WERI-Rb-1 (cell line): ENCODE data around the gene CHD5.
A peak's percentile ranks its signal among the peaks of the same experiment; 100 is the strongest.

Experiments
- DNase-seq: peaks from one replicate; pipeline ENCODE4 v3.0.0-alpha.2; 2020
- H3K27ac ChIP-seq: fragments of 250-450 bp; sonication (Bioruptor Pico); 2 replicates; pipeline ENCODE4 v1.5.1; 2020; ENCODE audit warnings: mild to moderate bottlenecking, moderate library complexity
- H3K27me3 ChIP-seq: fragments of 250-450 bp; sonication (Bioruptor Pico); 2 replicates; pipeline ENCODE4 v1.5.1; 2021; ENCODE audit warnings: mild to moderate bottlenecking, low read depth, moderate library complexity; ENCODE audit not compliant: insufficient read depth, severe bottlenecking
- H3K36me3 ChIP-seq: fragments of 250-450 bp; sonication (Bioruptor Pico); 2 replicates; pipeline ENCODE4 v1.5.1; 2020; ENCODE audit warnings: mild to moderate bottlenecking, moderate library complexity
- H3K4me3 ChIP-seq: 2 replicates; pipeline ENCODE4 v1.5.1; 2011; ENCODE audit warnings: low read depth, mild to moderate bottlenecking, control low read depth, low read length
- H3K9me3 ChIP-seq: fragments of 250-450 bp; sonication (Bioruptor Pico); 2 replicates; pipeline ENCODE4 v1.5.1; 2021; ENCODE audit warnings: mild to moderate bottlenecking, moderate library complexity; ENCODE audit not compliant: severe bottlenecking
- TF ChIP-seq, protein P1 (sequence below): IDR thresholded peaks from 2 replicates; pipeline ENCODE4 v1.5.1; 2011; ENCODE audit warnings: low read depth, mild to moderate bottlenecking, control low read depth, inconsistent platforms, low read length

The CHD5 gene

GRCh38 chr1:6130036-6130435 is 50.1 kb downstream of the CHD5 start:
- H3K36me3 ChIP-seq: peaks cover 2% of the 10 kb centered on the region; the same call in 1 of the 2 replicates
- peaks cover 3% of the 10 kb centered on the region for H3K9me3 ChIP-seq
- TF ChIP-seq, protein P1, sequence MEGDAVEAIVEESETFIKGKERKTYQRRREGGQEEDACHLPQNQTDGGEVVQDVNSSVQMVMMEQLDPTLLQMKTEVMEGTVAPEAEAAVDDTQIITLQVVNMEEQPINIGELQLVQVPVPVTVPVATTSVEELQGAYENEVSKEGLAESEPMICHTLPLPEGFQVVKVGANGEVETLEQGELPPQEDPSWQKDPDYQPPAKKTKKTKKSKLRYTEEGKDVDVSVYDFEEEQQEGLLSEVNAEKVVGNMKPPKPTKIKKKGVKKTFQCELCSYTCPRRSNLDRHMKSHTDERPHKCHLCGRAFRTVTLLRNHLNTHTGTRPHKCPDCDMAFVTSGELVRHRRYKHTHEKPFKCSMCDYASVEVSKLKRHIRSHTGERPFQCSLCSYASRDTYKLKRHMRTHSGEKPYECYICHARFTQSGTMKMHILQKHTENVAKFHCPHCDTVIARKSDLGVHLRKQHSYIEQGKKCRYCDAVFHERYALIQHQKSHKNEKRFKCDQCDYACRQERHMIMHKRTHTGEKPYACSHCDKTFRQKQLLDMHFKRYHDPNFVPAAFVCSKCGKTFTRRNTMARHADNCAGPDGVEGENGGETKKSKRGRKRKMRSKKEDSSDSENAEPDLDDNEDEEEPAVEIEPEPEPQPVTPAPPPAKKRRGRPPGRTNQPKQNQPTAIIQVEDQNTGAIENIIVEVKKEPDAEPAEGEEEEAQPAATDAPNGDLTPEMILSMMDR: no peak
- DNase-seq: no peak
- H3K4me3 ChIP-seq: no peak overlapping the region
- H3K27me3 ChIP-seq: no peaks in the 10 kb centered on the region
- H3K27ac ChIP-seq: no peak overlapping the region

GRCh38 chr1:6129313-6129712 is 50.8 kb downstream of the CHD5 start:
- no peaks in the 10 kb centered on the region for H3K27me3 ChIP-seq
- no peak overlapping the region for H3K27ac ChIP-seq

GRCh38 chr1:6128276-6129081 is 51.6 kb downstream of the CHD5 start:
- H3K9me3 ChIP-seq: peaks cover 3% of the 10 kb centered on the region
- H3K4me3 ChIP-seq: no peak overlapping the region
- peaks cover 2% of the 10 kb centered on the region; the same call in 1 of the 2 replicates for H3K36me3 ChIP-seq
- H3K27me3 ChIP-seq: no peaks in the 10 kb centered on the region
- no peak for DNase-seq
- TF ChIP-seq, protein P1: no peak
- no peak overlapping the region for H3K27ac ChIP-seq

More at GRCh38 chr1:6129313-6129712, 50.8 kb downstream of the CHD5 start:
- Histone ChIP-seq H3K36me3 (peaks cover 2% of the 10 kb centered on the region; the same call in 1 of the 2 replicates), H3K9me3 (peaks cover 3% of the 10 kb centered on the region), H3K4me3 (no peak overlapping the region)
- TF ChIP-seq, protein P1: no peak
- DNase-seq: no peak

DNA sequence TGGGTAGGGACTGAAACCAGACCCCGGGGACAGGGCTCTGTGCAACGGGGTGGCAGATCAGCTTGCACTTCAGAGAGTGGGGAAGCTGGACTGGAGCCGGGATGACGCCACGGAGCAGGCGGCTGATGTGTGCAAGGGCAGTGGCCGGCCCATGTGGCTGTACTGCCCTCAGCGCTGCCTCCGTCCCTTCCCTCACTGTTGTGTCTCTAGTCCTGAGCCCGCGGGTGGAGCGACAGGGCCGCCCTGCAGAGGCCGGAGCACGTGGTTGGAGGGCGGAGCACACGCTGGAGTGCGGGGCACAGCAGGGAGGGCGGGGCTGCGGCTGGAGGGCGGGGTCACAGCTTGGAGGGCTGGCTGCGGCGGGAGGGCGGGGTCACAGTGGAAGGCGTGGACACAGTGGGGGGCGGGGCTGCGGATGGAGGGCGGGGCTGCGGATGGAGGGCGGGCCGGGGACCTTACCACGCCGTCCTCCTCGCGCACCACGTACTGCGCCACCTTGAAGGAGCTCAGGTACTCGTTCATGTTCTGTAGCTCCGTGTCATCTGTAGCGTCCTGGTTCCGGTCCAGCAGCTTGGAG is 52.4 kb downstream of the CHD5 start:
- Histone ChIP-seq H3K27ac (no peak overlapping the region), H3K9me3 (no peaks in the 10 kb centered on the region), H3K36me3 (peaks cover 2% of the 10 kb centered on the region; the same call in 1 of the 2 replicates), H3K4me3 (no peak overlapping the region), H3K27me3 (no peaks in the 10 kb centered on the region)
- TF ChIP-seq, protein P1: no peak
- peak; percentile 59 for DNase-seq

DNA sequence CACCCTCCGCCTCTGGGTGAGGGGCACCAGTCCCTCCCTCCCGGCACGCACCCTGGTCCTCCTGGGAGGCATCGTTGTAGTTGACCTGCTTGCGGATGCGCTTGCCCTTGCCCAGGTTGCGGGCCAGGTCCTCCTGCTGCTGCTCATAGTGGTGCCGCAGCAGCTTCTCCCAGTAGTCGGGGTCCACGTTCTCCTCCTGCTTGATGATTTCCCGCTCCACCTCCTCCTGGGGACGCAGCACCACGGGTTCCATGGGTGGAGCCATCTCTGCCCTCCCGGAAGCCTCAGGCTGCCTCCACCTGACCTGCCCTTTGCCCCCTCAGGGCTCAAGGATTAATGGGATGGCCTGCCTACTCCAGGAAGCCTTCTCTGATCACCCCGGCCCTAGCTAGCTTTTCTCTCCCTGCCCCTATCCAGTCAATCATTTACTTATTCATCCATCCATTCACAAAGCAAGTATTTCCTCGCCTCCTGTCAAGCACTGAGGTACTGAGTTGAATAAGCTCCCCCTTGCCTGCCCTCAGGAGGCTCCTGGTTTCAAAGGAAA is 53.5 kb downstream of the CHD5 start:
- no peak for DNase-seq
- H3K4me3 ChIP-seq: no peak overlapping the region
- 0 out of 2 replicates have a peak, but pooled peaks cover 2% of the 10 kb centered on the region for H3K36me3 ChIP-seq
- TF ChIP-seq, protein P1: no peak
- H3K27ac ChIP-seq: no peak overlapping the region
- no peaks in the 10 kb centered on the region for H3K9me3 ChIP-seq
- no peaks in the 10 kb centered on the region for H3K27me3 ChIP-seq
